ENCODE results near the gene KCNG3.
"Not testable (repeated sequence)": the region's sequence is repeated elsewhere in the genome, so short reads cannot be mapped to it uniquely, and the experiment has no call there.

KCNG3 gene

GRCh38 chr2:42425697-42426096 lies 68.1 kb downstream of the KCNG3 start:
- DNase-seq, result no peak

DNA sequence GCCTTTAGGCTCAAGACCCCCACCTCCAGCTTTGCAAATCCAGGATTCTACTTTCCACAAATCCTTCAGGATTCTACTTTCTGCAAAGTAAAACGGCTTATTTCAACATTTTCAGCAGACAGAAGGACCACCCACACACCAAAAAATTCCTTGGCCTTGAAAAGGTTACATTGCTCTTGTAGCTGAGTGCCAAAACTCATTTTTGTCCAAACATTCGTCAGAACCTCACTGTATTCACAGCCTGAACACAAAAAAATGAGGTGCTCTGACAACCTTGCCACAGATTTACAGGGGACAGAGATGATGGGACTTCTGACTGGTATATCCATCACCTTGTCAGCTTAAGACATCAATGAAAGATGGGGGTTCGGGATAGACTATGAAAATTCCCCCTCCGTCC lies 69.7 kb downstream of the KCNG3 start:
- DNase-seq, result no peak

DNA sequence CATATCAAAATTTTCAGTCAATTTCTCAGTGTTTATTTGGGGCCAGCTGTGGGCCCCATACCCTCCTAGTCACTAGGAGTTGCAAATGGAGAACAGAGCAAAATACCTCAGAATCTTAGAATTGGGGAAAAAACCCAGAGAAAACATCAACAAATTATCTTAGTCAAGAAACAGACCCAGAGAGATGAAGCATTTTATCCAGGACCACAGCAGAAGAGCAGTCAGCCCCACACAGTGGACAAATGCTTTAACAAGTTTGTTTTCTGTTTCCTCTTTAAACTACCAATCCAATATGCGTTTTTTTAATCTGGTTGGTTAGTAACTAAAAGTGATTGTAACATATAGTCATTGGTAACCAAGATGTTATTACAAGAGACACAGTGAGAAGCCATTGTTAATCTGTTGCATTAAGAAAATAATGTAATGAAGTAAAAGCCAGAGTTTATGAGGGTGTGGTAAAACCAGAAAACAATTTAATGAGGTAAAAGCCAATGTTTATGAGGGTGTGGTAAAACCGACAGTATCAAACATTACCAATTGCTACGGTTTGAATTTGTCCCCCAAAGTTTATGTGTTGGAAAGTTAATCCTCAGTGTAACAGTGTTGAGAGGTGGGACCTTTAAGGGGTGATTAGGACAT lies 72.1 kb downstream of the KCNG3 start:
- no peak for DNase-seq

DNA sequence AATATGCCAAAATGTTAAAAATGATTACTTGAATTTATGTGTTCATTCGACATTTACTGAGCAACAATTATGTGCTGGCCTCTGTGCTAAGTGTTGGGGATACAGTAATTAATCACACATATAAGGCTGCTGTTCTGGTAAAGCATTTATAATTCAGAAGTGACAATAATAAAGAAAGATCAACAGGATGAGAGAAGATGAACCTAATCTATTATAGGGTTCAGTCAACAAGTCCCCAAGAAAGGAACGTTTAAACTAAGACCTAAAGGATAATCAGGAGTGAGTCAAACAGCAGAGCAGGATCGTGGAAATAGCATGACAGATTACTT lies 72.7 kb downstream of the KCNG3 start:
- no peak for DNase-seq

- DNase-seq, result no peak
These were observed 79.1 kb downstream of the KCNG3 start for GRCh38 chr2:42414648-42415047.

DNA sequence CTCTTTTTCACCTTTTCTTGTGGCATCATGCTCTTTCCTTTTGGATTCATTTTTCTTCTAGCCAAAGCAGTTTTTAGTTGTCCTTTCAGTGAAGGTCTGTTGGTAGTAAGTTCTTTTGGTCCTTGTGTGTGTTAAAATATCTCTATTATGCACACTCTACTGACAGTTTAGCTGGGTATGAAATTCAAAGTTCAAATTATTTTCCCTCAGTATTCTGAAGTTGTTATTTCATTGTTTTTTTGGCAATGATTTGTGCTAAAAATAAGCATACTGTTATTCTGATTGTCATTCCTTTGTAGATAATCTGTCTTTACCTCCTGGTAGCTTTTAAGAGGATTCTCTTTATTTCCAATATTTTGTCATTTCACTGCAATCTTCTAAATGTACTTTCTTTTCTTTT lies 79.6 kb downstream of the KCNG3 start:
- no peak for DNase-seq

- no peak for DNase-seq
These were observed 82.9 kb downstream of the KCNG3 start for GRCh38 chr2:42410742-42411514.

GRCh38 chr2:42408009-42408408 lies 85.8 kb downstream of the KCNG3 start:
- DNase-seq, result no peak

DNA sequence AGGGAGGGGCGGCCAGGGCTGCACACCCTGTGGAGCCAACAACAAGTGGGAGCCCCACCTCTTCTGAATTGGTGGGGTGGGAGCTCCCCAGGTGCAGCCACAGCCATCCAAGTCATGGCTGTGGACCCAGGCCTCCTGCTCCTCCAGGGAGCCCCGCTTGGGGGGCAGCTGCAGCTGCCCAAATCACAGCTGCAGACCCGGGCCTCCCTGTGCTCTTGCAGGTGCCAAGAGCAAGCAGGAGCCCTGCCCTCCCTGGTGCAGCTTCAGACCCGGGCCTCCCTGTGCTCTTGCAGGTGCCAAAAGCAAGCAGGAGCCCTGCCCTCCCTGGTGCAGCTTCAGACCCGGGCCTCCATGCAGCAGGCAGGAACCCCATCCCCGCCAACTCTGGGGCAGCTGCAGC lies 86.3 kb downstream of the KCNG3 start:
- DNase-seq, result no peak

GRCh38 chr2:42404676-42405075 lies 89.1 kb downstream of the KCNG3 start:
- no peak for DNase-seq

DNA sequence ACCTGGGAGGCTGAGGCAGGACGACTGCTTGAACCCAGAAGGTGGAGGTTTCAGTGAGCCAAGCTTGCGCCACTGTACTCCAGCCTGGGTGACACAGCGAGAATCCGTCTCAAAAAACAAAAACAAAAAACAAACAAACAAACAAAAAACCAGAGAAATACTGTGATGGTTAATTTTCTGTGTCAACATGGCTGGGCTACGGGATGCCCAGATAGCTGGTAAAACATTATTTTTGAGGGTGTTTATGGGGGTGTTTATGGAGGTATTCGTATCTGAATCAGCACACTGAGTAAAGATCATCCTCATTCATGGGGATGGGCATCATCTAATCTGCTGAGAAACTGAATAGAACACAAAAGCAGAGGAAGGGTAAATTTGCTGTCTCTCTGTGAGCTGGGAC lies 92.0 kb downstream of the KCNG3 start:
- no peak for DNase-seq

DNA sequence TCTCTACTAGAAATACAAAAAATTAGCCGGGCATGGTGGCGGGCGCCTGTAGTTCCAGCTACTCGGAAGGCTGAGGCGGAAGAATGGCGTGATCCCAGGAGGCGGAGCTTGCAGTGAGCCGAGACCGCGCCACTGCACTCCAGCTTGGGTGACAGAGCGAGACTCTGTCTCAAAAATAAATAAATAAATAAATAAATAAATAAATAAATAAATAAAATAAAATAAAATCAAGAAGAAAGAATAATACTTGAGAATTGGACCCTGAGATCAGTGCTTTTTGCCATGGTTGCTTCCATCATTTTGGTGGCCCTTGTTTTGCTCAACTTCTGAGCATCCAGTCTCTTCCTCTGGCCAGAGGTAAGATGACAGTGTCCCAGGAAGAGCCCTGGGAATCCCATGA lies 95.7 kb downstream of the KCNG3 start:
- not testable (repeated sequence) for DNase-seq

DNA sequence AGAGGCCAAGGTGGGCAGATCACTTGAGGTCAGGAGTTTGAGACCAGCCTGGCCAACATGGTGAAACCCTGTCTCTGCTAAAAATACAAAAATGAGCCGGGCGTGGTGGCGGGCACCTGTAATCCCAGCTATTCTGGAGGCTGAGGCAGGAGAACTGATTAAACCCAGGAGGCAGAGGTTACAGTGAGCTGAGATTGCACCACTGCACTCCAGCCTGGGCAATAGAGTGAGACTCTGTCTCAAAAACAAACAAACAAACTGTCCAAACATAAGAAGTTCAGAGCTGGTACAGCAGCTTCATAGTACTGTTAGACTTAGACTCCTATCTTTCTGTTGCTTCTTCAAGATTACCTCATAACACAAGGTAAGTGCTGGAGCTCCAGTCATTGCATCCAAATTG lies 100.5 kb downstream of the KCNG3 start:
- DNase-seq, result not testable (repeated sequence)

GRCh38 chr2:42392191-42392590 lies 101.6 kb downstream of the KCNG3 start:
- no peak for DNase-seq

All from OCI-M1 (cell line).